Transverse colon (tissue), 4 donors: ENCODE measurements around the gene FAF2. TPM values are rescaled to one million over a fixed set of nuclear protein-coding genes. Genes with fewer than 3 reads are reported as not detected.
"Not testable (repeated sequence)": the region's sequence is repeated elsewhere in the genome, so short reads cannot be mapped to it uniquely, and the experiment has no call there.

ENCODE experiments used
- DNase-seq: peaks from one replicate; pipeline ENCODE4 v3.0.0-alpha.2; 2019
- H3K27ac ChIP-seq, 4 donors: fragments of 200-600 bp; sonication (generic); 2 replicates each; pipeline ENCODE4 v1.5.1; 2016 to 2018; ENCODE audit warnings: inconsistent platforms in 4 of 4
- H3K27me3 ChIP-seq: fragments of 200-600 bp; sonication (generic); 2 replicates; pipeline ENCODE4 v1.5.1; 2017; ENCODE audit warnings: inconsistent platforms
- H3K36me3 ChIP-seq, 4 donors: fragments of 200-600 bp; sonication (generic); 2 replicates each; pipeline ENCODE4 v1.5.1; 2017 to 2019; ENCODE audit warnings: inconsistent platforms in 4 of 4
- H3K4me1 ChIP-seq, 4 donors: fragments of 200-600 bp; sonication (generic); 2 replicates each; pipeline ENCODE4 v1.5.1; 2017 to 2020; ENCODE audit warnings: inconsistent platforms in 4 of 4
- H3K4me3 ChIP-seq, 4 donors: fragments of 200-600 bp; sonication (generic); 1 replicate in 1 of 4; 2 replicates in 3 of 4; pipeline versions ENCODE4 v1.5.1 to v1.6.1; 2017 to 2019; ENCODE audit warnings: inconsistent platforms in 4 of 4
- H3K9me3 ChIP-seq, 2 donors: fragments of 200-600 bp; sonication (generic); 2 replicates each; pipeline ENCODE4 v1.5.1; 2017 to 2019; ENCODE audit warnings: inconsistent platforms in 2 of 2
- CTCF ChIP-seq, 5 experiments: fragments of 200-600 bp in 3 of 5; fragments of 450-650 bp in 2 of 5; sonication (generic) in 3 of 5; IDR thresholded peaks; 1 replicate in 2 of 5; 2 replicates in 3 of 5; pipeline ENCODE4 v1.5.1; 2016 to 2017; ENCODE audit warnings: antibody characterized with exemption in 5 of 5, inconsistent platforms in 3 of 5, mild to moderate bottlenecking in 2 of 5, moderate library complexity in 1 of 5
- EP300 ChIP-seq: sonication (generic); formaldehyde crosslinking; IDR thresholded peaks from one replicate; pipeline ENCODE4 v1.6.1; 2017; ENCODE audit warnings: antibody characterized with exemption, low read depth
- POLR2A ChIP-seq: fragments of 450-650 bp; IDR thresholded peaks from one replicate; pipeline ENCODE4 v1.6.1; 2016; ENCODE audit warnings: antibody characterized with exemption, mild to moderate bottlenecking, moderate library complexity
- POLR2AphosphoS5 ChIP-seq, 3 donors: sonication (generic); formaldehyde crosslinking; IDR thresholded peaks; one replicate each; pipeline ENCODE4 v1.6.1; 2016; ENCODE audit warnings: antibody characterized with exemption in 3 of 3
- WGBS, 2 donors: methylation state at CpG; one replicate each; pipeline ENCODE4 v1.1.5; 2018; ENCODE audit warnings: low coverage in 1 of 2; 5-methylcytosine and 5-hydroxymethylcytosine counted together
- in situ Hi-C, 4 donors: fragments of 200-750 bp; cut with MboI; loops; one replicate each; pipeline versions ENCODE4 v1.15.0 to v1.15.1; 2017; ENCODE audit warnings: low sequenced_read_pairs in 3 of 4, low pct_ligation_motif_present in 1 of 4, low pct_unique_long_range_greater_than_20kb in 1 of 4
- intact Hi-C: fragments of 100-400 bp; cut with DNase I; formaldehyde crosslinking; loops from one replicate; pipeline ENCODE4 v1.15.1; 2023; ENCODE audit warnings: low total_unique reads
- total RNA-seq, 4 donors: library from RNA; depleted of rRNA; stranded (reverse); fragments of >200 nt; gene quantifications; one replicate each; pipeline ENCODE4 v1.1.0, GENCODE V29; 2016

Gene FAF2
- total RNA-seq, 4 donors from 2014 or later = 3.8 to 32.4 (median 26.5) TPM

GRCh38 chr5:176405656-176406435 is 42.3 kb upstream of the FAF2 start:
- intact Hi-C loops = no loop called here
- in situ Hi-C loops = loop anchor here in 1 of 4 donors (25.0 kb wide), 1 partner anchor 181 kb away; no protein-coding TSS in a partner anchor
- no peak overlapping the region for H3K4me3 ChIP-seq
- no peaks in the 10 kb centered on the region for H3K27me3 ChIP-seq
- H3K27ac ChIP-seq = peak overlapping the region; percentile 87 to 91 (median 88)
- peak; percentile 56 for DNase-seq
- peaks cover 14 to 70% (median 47%) of the 10 kb centered on the region in 4 donors for H3K4me1 ChIP-seq
- H3K36me3 ChIP-seq = peaks cover 0 to 7% (median 0%) of the 10 kb centered on the region in 4 donors
- 66 to 93% methylated on average over 2 to 20 of the region's 20 CpGs for WGBS, 2 donors
- TF ChIP-seq EP300 (no peak), POLR2AphosphoS5 (IDR thresholded peaks at IDR 0.05) (peak in 2 of 3 donors; percentile 41 to 52), CTCF (IDR thresholded peaks at IDR 0.05) (peak; percentile 8 to 70 (median 32)), POLR2A (no peak)
- no peaks in the 10 kb centered on the region for H3K9me3 ChIP-seq

GRCh38 chr5:176406436-176407052 is 41.6 kb upstream of the FAF2 start:
- peaks cover 0 to 7% (median 0%) of the 10 kb centered on the region in 4 donors for H3K36me3 ChIP-seq
- peak; percentile 8 for DNase-seq
- H3K27ac ChIP-seq = peak overlapping the region; percentile 87 to 91 (median 88)
- TF ChIP-seq CTCF (IDR thresholded peaks at IDR 0.05) = no peak
- TF ChIP-seq EP300 = no peak
- TF ChIP-seq POLR2A = no peak
- TF ChIP-seq POLR2AphosphoS5 (IDR thresholded peaks at IDR 0.05) = no peak
- no peaks in the 10 kb centered on the region for H3K9me3 ChIP-seq
- peaks cover 17 to 68% (median 42%) of the 10 kb centered on the region in 4 donors for H3K4me1 ChIP-seq
- no peaks in the 10 kb centered on the region for H3K27me3 ChIP-seq
- WGBS, 2 donors = 67 to 90% methylated on average over 2 to 9 of the region's 9 CpGs
- no peak overlapping the region for H3K4me3 ChIP-seq
- in situ Hi-C loops (loop anchor here in 1 of 4 donors (25.0 kb wide), 1 partner anchor 181 kb away; no protein-coding TSS in a partner anchor), intact Hi-C loops (no loop called here)

- TF ChIP-seq CTCF (IDR thresholded peaks at IDR 0.05) (no peak), POLR2AphosphoS5 (IDR thresholded peaks at IDR 0.05) (no peak), EP300 (no peak), POLR2A (no peak)
- Histone ChIP-seq H3K4me3 (no peak overlapping the region), H3K27me3 (no peaks in the 10 kb centered on the region), H3K4me1 (peaks cover 10 to 65% (median 33%) of the 10 kb centered on the region in 4 donors), H3K36me3 (peaks cover 0 to 7% (median 0%) of the 10 kb centered on the region in 4 donors), H3K9me3 (no peaks in the 10 kb centered on the region), H3K27ac (peak overlapping the region; percentile 87 to 91 (median 88))
- in situ Hi-C loops = loop anchor here in 1 of 4 donors (25.0 kb wide), 1 partner anchor 180 kb away; no protein-coding TSS in a partner anchor
- WGBS, 2 donors = 94% methylated on average over 6 of the region's 6 CpGs; no CpG with 5 or more reads in 1 of the 2 donors
- intact Hi-C loops = no loop called here
- no peak for DNase-seq
These were observed 40.5 kb upstream of the FAF2 start for GRCh38 chr5:176407456-176408251.

GRCh38 chr5:176408252-176408573 is 40.0 kb upstream of the FAF2 start:
- DNase-seq, H3K36me3 ChIP-seq, intact Hi-C loops, H3K27ac ChIP-seq, H3K4me3 ChIP-seq, H3K27me3 ChIP-seq, H3K9me3 ChIP-seq: not testable (repeated sequence)
- WGBS, 2 donors = 95% methylated on average over 10 of the region's 10 CpGs; no CpG with 5 or more reads in 1 of the 2 donors
- in situ Hi-C loops = loop anchor here in 1 of 4 donors (25.0 kb wide), 1 partner anchor 179 kb away; no protein-coding TSS in a partner anchor
- H3K4me1 ChIP-seq = peaks cover 9 to 65% (median 32%) of the 10 kb centered on the region in 4 donors
